IPS-18c (cell line): ENCODE results near the gene LLGL1.

ENCODE experiments used
- H3K4me3 ChIP-seq: 2 replicates; pipeline ENCODE4 v1.7.0; 2013; ENCODE audit warnings: low read depth, mild to moderate bottlenecking, low read length, moderate library complexity; ENCODE audit not compliant: insufficient read depth
- H3K9me3 ChIP-seq: one replicate; pipeline ENCODE4 v1.6.1; 2013; ENCODE audit warnings: mild to moderate bottlenecking, low read length, moderate library complexity; ENCODE audit not compliant: control insufficient read depth, insufficient read depth

LLGL1 gene

DNA sequence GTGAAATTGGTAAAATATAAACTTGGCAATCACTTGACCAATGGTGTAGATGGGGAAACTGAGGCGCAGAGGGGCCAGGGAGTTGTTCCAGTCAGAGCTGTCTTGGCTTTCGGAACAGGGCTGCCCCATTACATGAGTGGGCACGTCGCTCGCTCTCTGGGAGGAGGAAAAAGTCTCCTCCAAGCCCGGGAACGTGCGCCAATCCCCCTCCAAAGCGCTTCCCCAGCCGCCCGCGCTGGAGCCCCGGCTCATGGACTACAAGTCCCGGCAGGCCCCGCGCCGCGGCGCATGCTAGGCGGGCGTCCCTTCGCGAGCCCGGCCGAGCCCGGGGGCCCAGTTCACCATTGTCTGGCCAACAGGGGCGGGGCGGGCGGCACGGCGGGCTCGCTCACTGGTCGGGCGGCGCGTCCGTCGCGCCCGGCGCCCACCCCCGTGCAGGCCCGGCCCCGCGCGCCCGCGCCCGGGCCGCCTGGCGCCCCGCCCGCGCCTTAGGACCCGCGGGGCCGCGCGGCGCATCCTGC is at the start of gene LLGL1:
Gene LLGL1 (plus strand): TSS at position 515 of the 521 bp plus-strand sequence. CDS start 48 bp downstream, outside the sequence.
- peak within 1 kb of the TSS; percentile 93 for H3K4me3 ChIP-seq
- no peaks in the 10 kb centered on the region for H3K9me3 ChIP-seq

DNA sequence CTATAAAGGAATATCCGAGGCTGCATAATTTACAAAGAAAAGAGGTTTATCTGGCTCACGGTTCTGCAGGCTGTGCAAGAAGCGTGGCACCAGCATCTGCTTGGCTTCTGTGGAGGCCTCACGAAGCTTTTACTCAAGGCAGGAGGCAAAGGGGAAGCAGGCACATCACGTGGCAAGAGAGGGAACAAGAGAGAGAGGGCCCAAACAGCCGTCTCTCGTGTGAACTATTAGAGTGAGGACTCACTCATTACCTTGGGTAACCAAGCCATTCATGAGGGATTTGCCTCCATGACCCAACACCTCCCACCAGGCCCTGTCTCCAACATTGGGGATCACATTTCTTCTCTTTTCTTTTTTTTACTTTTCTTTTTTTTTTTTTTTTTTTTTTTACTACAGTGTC is 49.3 kb upstream of the LLGL1 start:
- Histone ChIP-seq H3K9me3 (no peaks in the 10 kb centered on the region), H3K4me3 (no peak overlapping the region)

DNA sequence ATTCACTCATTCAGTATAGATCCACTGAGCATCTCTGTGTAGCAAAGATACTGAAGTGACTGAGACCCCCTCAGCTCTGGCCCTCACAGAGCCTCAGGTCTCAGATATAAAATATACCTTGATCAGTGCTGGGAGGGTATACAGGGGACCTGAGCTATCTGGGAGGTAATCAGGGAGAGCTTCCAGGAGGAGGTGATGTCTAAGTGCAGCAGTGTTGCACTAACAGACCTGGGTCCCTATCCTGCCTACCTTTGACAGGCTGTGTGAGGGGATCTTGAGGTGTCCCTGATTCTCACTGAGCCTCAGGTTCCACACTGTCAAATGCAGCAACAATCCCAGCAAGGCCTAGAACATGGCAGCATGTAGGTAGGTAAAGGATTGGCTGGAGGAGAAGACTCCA is 48.3 kb upstream of the LLGL1 start:
- no peaks in the 10 kb centered on the region for H3K9me3 ChIP-seq
- no peak overlapping the region for H3K4me3 ChIP-seq

DNA sequence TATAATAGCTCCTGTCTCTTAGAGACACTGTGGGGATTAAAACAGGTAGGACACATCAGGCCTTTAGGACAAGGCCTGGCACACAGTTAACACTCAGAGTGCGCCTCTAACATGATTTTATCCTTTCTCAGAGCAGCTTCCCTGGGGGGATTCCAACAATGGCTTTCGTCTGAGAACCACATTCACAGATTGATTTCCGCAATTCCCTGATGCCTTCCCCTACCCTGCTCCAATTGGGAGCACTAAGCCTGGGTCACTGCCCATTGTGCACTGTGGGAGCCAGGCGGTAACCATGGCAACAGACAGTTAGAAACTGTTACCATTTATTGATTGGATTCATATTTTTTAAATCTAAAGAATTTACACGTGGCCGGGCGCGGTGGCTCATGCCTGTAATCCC is 47.7 kb upstream of the LLGL1 start:
- Histone ChIP-seq H3K4me3 (no peak overlapping the region), H3K9me3 (no peaks in the 10 kb centered on the region)

DNA sequence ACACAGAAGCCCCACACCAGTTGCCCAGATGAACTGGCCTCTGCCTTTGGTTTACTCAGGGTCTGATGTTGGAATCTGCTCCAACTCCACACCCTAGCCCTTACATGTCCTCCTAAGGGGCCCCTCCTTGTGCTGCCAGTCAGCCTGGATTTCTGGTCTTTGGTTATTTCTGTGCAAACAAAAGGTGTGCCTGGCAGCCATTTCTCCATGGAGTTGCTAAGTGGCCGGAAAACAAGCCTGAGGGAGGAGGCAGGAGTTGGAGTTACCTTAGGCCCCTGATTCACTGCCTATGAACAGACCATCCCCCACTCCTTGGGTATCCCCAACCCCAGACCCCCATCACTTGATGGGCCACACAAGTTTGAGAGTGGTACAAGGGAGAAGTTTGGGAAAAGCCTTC is 46.2 kb upstream of the LLGL1 start:
- Histone ChIP-seq H3K4me3 (no peak overlapping the region), H3K9me3 (no peaks in the 10 kb centered on the region)

DNA sequence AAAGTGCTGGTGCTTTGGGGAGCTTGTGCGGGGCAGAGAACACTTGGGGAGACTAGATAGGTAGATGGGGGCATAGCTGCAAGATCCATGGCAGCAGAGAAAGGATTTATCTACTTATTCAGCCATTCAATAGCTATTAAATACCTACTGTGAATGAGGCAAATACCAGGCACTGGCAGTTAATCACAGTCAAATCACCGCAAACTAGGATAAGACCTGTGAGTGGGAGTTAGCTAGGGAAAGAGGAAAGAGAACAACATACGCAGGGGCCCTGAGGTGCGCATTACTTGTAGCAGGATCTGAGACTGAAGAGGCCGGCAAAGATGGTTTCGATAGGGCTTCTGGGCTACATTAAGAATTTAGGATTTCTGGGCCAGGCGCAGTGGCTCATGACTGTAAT is 45.6 kb upstream of the LLGL1 start:
- H3K9me3 ChIP-seq: no peaks in the 10 kb centered on the region
- no peak overlapping the region; the same call in 1 of the 2 replicates for H3K4me3 ChIP-seq

DNA sequence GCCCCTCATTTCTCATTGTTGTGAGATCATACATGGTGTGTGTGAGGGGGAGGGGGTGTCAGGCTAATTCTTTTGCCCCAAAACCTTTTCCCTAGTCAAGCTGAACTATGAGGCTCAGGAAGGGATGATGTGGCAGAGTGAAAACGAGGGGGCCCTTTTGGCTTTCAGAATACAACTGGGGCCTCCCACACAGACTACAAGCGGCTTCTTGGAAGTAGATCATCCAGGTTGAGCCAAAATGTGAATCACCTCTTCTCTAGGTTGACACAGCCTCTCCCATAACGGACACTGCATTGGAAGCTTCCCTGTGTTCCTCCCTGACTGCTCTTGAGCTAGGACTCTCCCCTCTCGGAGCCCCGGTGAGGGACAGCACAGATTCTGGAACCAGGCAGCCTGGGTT is 44.1 kb upstream of the LLGL1 start:
- no peaks in the 10 kb centered on the region for H3K9me3 ChIP-seq
- no peak overlapping the region for H3K4me3 ChIP-seq

DNA sequence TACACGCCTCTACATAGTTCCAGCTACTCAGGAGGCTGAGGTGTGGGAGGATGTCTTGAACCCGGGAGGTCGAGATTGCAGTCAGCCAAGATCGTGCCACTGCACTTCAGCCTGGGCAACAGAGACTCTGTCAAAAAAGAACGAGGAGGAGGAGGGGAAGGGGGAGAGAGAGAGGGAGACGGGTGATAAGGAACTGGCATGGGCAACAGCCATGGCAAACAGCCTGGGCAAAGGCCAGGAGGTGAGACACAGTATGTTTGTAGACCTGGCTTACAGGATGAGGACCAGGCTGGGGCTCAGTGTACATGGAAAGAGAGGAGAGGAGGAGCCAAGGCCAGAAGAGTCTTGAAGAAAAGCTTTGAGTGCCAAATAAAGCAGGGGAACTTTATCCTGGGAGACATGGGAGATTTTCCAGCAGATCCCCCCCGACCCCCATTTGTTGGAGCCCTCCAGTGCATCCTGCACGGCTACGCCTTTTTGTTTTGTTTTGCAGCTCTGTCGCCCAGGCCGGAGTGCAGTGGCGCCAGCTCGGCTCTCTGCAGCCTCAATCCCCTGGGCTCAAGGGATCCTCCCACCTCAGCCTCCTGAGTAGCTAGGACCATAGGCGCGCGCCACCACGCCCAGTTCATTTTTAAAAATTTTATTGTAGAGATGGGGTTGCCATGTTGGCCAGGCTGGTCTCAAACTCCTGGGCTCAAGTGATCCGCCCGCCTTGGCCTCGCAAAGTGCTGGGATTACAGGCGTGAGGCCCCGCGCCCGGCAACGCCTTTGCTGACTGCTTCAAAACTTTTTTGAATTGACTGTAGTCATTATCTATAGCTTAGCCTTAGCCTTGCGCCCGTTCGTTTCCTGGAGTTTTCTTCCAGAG is 43.1 kb upstream of the LLGL1 start:
- Histone ChIP-seq H3K9me3 (no peaks in the 10 kb centered on the region), H3K4me3 (peak overlapping the region; percentile 67)

DNA sequence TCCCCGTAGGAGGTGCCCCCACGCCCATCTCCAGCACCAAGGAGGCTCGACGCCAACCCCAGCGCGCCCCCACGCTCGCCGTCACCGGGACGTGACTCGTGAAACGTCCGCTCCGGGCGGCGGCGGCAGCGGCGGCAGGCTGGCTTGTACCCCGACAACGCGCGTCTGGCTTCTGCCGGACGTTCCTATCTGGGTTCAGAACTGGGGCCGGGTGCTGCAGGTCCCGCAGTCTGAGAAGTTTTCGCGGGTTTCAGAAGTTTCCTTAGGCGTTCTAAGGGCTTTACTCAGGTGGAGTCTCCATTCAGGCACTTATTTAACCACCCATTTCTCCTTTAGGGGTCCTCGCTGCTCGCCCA is 42.5 kb upstream of the LLGL1 start:
- Histone ChIP-seq H3K9me3 (no peaks in the 10 kb centered on the region), H3K4me3 (peak overlapping the region; percentile 67)

DNA sequence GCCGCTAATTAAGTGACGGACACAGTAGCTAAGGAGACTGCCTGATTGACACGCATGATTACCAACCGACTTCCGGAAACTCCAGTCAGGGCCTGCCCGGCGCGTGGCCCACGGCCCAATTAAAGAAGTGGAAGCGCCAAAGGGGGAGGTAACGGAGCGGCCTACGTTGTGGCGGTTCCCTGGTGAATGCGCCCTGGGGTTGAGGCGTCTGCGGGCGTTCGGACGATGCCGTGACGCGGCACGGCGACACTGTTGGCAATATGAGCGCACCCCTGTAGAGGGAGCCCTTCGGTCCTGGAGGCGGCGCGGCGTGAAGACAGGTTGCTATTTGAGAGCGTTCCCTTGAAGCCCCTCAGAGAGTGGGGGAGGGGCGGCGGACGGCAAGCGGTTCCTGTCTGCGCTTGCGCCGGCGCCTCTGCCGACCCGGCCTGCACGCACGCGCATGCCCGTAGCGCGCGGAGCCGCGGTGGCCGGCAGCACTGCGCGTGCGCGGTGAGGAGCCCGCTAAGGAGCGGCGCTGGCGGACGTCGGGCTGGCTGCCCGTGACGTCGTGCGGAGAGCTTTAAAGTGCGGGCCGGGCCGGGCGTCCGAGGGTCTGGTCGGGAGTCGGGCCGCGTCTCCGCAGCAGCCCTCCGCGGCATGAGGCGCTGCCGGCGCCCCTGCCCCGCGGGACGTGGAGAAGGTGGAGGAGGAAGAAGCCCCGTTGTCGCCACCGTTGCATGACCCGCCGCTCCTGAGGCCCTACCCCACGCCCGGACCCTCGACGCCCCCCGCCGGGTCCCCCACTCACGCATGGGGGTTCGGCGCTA is 41.9 kb upstream of the LLGL1 start, which contains the start of gene ALKBH5:
Gene ALKBH5 (plus strand): TSS at position 495 of the 809 bp plus-strand sequence. CDS start 416 bp downstream, outside the sequence.
- no peaks in the 10 kb centered on the region for H3K9me3 ChIP-seq
- H3K4me3 ChIP-seq: peak within 1 kb of the TSS; percentile 67

DNA sequence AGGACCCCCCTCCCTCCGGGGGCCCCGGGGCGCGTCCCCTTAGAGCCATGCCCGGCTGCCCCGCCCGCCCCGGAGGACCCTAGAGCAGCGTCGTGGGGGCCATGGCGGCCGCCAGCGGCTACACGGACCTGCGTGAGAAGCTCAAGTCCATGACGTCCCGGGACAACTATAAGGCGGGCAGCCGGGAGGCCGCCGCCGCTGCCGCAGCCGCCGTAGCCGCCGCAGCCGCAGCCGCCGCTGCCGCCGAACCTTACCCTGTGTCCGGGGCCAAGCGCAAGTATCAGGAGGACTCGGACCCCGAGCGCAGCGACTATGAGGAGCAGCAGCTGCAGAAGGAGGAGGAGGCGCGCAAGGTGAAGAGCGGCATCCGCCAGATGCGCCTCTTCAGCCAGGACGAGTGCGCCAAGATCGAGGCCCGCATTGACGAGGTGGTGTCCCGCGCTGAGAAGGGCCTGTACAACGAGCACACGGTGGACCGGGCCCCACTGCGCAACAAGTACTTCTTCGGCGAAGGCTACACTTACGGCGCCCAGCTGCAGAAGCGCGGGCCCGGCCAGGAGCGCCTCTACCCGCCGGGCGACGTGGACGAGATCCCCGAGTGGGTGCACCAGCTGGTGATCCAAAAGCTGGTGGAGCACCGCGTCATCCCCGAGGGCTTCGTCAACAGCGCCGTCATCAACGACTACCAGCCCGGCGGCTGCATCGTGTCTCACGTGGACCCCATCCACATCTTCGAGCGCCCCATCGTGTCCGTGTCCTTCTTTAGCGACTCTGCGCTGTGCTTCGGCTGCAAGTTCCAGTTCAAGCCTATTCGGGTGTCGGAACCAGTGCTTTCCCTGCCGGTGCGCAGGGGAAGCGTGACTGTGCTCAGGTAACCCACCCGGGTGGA is 41.0 kb upstream of the LLGL1 start:
- no peaks in the 10 kb centered on the region for H3K9me3 ChIP-seq
- peak overlapping the region; percentile 67 for H3K4me3 ChIP-seq

DNA sequence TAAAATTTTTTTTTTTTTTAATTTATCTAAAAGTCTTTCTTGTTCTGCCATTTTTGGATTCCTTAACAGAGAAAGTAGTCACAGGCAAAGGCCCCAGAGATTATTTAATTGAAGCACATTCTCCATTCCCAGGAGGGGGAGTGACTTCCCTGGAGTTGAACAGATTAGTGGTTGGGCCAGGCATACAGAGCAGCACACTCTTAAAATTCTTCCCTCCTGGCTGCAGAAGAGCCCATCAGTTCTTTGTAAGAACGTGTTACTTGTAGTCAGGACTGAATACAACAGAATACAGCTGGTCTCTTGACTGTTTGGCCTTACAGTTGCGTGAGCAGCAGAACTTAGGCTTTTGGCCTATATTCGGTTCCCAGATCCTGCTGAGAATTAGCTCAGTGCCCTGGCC is 40.0 kb upstream of the LLGL1 start:
- no peaks in the 10 kb centered on the region for H3K9me3 ChIP-seq
- peak overlapping the region; percentile 67 for H3K4me3 ChIP-seq

DNA sequence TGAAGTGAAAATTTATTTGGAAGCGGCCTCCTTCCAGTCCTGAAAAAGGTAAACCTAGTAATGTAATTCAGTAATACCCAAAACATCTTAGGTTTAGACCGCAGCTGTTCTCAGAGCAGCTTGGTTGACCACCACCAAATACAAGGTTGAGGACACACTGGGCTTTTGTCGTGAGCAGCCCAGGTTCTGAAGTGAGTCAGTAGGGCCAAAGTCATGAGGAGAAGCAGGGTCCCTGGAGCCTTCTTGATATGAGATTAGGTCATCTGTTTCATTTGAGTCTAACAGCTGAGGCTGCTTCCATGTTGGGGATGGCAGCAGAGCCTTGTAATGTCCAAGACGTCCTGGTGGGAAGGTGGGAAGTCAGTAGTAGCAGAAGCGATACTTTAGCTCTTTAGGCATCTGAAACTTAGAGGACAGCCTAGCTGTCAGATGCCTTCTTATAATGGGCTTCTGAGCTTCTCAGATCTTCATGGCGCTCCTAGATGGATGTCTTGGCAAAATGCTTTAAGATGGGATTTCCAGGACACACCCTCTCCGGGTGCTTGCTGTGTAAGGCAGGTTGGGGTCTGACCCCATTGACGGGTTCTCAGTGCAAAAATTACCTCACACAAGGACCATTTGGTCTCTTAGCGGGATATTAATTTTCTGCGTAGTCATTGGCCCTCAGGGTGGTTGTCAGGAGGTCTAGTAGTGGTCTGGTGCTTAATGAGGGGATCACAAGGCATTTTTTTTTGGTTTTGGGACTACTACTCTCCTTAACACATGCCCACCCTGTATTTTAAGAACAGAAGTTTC is 39.4 kb upstream of the LLGL1 start:
- H3K4me3 ChIP-seq: peak overlapping the region; percentile 67
- H3K9me3 ChIP-seq: no peaks in the 10 kb centered on the region

DNA sequence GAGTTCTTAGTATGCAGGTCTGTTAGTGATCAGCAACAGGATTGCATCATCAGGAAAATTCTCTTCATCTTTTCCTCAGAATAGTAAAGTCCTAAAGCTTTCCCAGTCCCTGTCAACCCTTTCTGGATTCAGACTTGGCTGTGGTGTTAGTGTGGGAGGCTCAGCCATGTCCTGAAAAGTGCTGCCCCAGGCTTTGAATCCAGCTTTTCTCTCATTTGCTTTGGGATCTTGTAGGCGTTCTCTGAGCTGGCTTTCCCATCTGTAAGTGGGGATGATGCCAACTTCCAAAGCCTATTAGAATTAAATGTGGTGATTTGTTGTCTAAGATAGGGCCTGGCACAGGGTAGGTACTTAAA is 38.8 kb upstream of the LLGL1 start:
- Histone ChIP-seq H3K4me3 (peak overlapping the region; percentile 32; the same call in 1 of the 2 replicates), H3K9me3 (no peaks in the 10 kb centered on the region)

DNA sequence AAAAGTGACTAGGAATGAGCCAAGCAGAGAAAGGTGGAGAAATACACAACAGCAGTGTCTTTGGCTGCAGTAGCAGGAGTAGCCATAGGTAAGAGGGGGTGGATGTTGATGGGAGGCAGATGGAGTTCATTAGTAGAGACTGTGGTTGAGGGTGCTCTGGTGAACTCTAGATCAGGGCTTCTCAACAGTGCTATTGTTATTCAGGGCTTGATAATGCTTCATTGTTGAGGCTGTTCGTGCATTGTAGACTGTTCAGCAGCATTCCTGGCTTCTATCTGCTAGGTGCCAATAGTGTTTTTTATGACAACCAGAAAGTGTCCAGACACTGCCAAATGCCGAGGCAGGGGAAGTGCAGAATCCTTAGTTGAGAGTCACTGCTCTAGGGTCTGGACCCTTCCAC is 38.2 kb upstream of the LLGL1 start:
- no peaks in the 10 kb centered on the region for H3K9me3 ChIP-seq
- H3K4me3 ChIP-seq: no peak overlapping the region
